DOHH2 (cell line): ENCODE results near the gene USP12.

Source experiments
- H3F3A ChIP-seq: fragments of 200-600 bp; sonication (generic), shearing (Covaris generic); 2 replicates; pipeline ENCODE4 v1.6.0; 2016; ENCODE audit warnings: antibody characterized with exemption, mild to moderate bottlenecking; ENCODE audit not compliant: control insufficient read depth, insufficient read depth
- H3K27ac ChIP-seq: fragments of 200-600 bp; sonication (generic); 2 replicates; pipeline ENCODE4 v1.5.1; 2014; ENCODE audit warnings: low read depth, mild to moderate bottlenecking, low read length, moderate library complexity
- H3K27me3 ChIP-seq: fragments of 200-600 bp; sonication (generic); 2 replicates; pipeline ENCODE4 v1.6.1; 2014; ENCODE audit warnings: mild to moderate bottlenecking, low read length, mixed read lengths; ENCODE audit not compliant: control insufficient read depth
- H3K36me3 ChIP-seq: fragments of 200-600 bp; sonication (generic); 2 replicates; pipeline ENCODE4 v1.6.1; 2014; ENCODE audit warnings: mild to moderate bottlenecking, low read length, moderate library complexity, mixed read lengths; ENCODE audit not compliant: control insufficient read depth
- H3K4me1 ChIP-seq: fragments of 200-600 bp; sonication (generic); 2 replicates; pipeline ENCODE4 v1.6.1; 2014; ENCODE audit warnings: mild to moderate bottlenecking, low read length, mixed read lengths; ENCODE audit not compliant: control insufficient read depth
- H3K4me2 ChIP-seq: fragments of 200-600 bp; sonication (generic); 2 replicates; pipeline ENCODE4 v1.6.0; 2014; ENCODE audit warnings: mild to moderate bottlenecking, low read length, moderate library complexity
- H3K4me3 ChIP-seq: fragments of 200-600 bp; sonication (generic); 2 replicates; pipeline ENCODE4 v1.5.1; 2014; ENCODE audit warnings: mild to moderate bottlenecking, low read length, mixed read lengths
- H3K79me2 ChIP-seq: fragments of 200-600 bp; sonication (generic); 2 replicates; pipeline ENCODE4 v1.6.1; 2014; ENCODE audit warnings: mild to moderate bottlenecking, low read length, mixed read lengths; ENCODE audit not compliant: control insufficient read depth
- H3K9me2 ChIP-seq: fragments of 200-600 bp; sonication (generic); replicated peaks from 2 replicates; pipeline ENCODE4 v1.6.1; 2014; ENCODE audit warnings: mild to moderate bottlenecking, low read length, mixed read lengths; ENCODE audit not compliant: control insufficient read depth
- H3K9me3 ChIP-seq: fragments of 200-600 bp; sonication (generic); 2 replicates; pipeline ENCODE4 v1.6.1; 2014; ENCODE audit warnings: antibody characterized with exemption, low read length, mixed read lengths; ENCODE audit not compliant: control insufficient read depth, insufficient read depth
- H4K20me1 ChIP-seq: fragments of 200-600 bp; sonication (generic); 2 replicates; pipeline ENCODE4 v1.6.0; 2014; ENCODE audit warnings: low read depth, mild to moderate bottlenecking, antibody characterized with exemption, low read length, moderate library complexity; ENCODE audit not compliant: control insufficient read depth, insufficient read depth
- EZH2phosphoT487 ChIP-seq: fragments of 200-600 bp; sonication (generic); IDR thresholded peaks from 2 replicates; pipeline ENCODE4 v1.6.1; 2017; ENCODE audit warnings: borderline replicate concordance, mild to moderate bottlenecking, antibody characterized with exemption, low read length, moderate library complexity, mixed read lengths
- TF ChIP-seq, protein P1 (sequence below): fragments of 200-600 bp; sonication (generic); IDR thresholded peaks from one replicate; pipeline ENCODE4 v1.5.1; 2014; ENCODE audit warnings: antibody characterized with exemption, mild to moderate bottlenecking, low read depth, low read length; ENCODE audit not compliant: poor library complexity, severe bottlenecking

USP12 gene

DNA sequence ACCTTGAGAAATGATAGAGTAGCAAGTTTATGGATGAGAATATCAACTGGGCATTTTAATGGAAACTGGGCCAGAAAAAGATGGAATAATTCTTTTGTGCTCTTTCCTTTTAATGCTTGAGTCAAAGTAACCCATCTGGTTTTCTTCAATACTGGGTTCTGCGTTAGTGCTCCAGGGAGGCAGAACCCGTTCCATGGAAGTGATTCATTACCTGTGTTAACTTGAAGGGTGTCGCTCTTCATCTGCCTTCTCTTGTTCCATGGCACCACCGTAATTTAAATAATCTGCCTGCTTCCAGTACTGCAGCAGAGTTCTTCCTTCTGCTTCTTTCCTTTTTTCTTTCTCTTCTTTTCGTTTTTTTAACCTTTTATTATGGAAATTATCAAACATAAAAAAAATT lies 14.7 kb upstream of the USP12 start:
- Histone ChIP-seq H3K4me3 (no peak overlapping the region), H3K4me1 (no peaks in the 10 kb centered on the region), H4K20me1 (no peaks in the 10 kb centered on the region), H3K9me2 (no peaks in the 10 kb centered on the region), H3K4me2 (no peak overlapping the region), H3K27ac (no peak overlapping the region), H3K79me2 (no peaks in the 10 kb centered on the region), H3F3A (no peaks in the 10 kb centered on the region), H3K27me3 (no peaks in the 10 kb centered on the region), H3K9me3 (no peaks in the 10 kb centered on the region), H3K36me3 (no peaks in the 10 kb centered on the region)
- TF ChIP-seq, protein P1, sequence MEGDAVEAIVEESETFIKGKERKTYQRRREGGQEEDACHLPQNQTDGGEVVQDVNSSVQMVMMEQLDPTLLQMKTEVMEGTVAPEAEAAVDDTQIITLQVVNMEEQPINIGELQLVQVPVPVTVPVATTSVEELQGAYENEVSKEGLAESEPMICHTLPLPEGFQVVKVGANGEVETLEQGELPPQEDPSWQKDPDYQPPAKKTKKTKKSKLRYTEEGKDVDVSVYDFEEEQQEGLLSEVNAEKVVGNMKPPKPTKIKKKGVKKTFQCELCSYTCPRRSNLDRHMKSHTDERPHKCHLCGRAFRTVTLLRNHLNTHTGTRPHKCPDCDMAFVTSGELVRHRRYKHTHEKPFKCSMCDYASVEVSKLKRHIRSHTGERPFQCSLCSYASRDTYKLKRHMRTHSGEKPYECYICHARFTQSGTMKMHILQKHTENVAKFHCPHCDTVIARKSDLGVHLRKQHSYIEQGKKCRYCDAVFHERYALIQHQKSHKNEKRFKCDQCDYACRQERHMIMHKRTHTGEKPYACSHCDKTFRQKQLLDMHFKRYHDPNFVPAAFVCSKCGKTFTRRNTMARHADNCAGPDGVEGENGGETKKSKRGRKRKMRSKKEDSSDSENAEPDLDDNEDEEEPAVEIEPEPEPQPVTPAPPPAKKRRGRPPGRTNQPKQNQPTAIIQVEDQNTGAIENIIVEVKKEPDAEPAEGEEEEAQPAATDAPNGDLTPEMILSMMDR: no peak
- no peak for TF ChIP-seq EZH2phosphoT487

DNA sequence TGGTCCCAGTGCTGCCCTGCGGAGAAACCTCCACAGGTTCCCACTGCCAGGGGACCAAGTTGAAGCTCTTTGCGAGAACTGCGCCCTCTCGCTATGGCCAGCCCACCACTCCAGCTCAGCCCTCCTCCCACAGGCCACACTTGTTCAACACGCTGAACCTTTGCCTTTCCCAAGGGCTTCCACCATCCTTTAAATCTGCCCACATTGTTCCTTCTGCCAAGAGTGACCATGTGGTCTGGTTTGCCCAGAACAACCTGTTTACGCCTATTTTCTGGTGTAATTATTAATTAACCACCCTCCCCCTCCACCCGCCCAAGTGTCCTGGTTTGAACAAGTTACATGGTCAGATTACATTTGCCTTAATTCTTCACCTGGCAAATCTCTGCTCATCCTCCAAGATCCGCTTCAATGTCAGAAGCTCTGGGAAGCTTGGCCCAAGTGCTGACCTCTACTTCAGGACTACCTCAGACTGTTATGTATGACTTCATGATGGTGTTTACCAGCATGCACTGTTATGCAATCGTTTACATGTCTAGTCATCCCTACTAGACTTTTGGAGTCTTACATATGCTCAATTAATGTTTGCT lies 12.0 kb upstream of the USP12 start:
- H3K27ac ChIP-seq: no peak overlapping the region
- no peaks in the 10 kb centered on the region for H3K4me1 ChIP-seq
- H3F3A ChIP-seq: no peaks in the 10 kb centered on the region
- H3K36me3 ChIP-seq: no peaks in the 10 kb centered on the region
- no peaks in the 10 kb centered on the region for H3K79me2 ChIP-seq
- H3K9me2 ChIP-seq: no peaks in the 10 kb centered on the region
- no peak overlapping the region for H3K4me2 ChIP-seq
- no peaks in the 10 kb centered on the region for H3K27me3 ChIP-seq
- no peak overlapping the region for H3K4me3 ChIP-seq
- TF ChIP-seq, protein P1: no peak
- no peak for TF ChIP-seq EZH2phosphoT487
- H4K20me1 ChIP-seq: no peaks in the 10 kb centered on the region
- no peaks in the 10 kb centered on the region for H3K9me3 ChIP-seq

DNA sequence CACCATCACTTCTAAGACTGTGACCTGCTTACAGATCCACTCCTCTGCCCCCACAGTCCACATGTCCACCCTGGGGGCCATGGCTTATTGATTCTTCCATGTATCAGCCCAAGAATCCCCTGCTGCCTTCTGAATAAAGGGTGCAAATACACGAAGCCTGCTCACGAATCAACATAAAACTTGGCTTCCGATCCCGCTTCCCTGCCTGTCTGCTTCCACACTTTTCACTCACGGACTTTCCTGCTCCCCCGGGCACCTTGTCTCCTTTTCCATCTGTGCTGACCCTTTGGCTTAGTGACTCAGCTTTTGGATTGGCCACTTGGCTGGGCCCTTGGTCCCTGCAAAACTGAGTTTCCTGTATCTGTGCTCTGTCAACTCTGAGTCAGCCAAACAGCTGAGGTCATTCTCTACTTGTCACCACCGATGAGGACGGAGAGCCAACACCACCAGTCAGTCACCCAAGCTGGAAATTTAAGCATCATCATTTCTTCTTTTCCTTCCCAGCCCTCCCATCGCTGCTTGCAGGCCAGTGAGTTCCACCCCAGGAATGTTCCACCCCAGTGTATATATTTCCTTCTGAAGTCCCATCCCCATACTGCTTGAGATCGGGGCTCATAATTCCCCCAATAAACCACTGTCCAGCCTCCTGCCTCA lies 11.4 kb upstream of the USP12 start:
- no peak overlapping the region for H3K4me2 ChIP-seq
- H4K20me1 ChIP-seq: no peaks in the 10 kb centered on the region
- peaks cover 3% of the 10 kb centered on the region; the same call in 1 of the 2 replicates for H3F3A ChIP-seq
- no peaks in the 10 kb centered on the region for H3K9me2 ChIP-seq
- H3K9me3 ChIP-seq: no peaks in the 10 kb centered on the region
- peaks cover 5% of the 10 kb centered on the region for H3K4me1 ChIP-seq
- no peaks in the 10 kb centered on the region for H3K79me2 ChIP-seq
- TF ChIP-seq, protein P1: no peak
- TF ChIP-seq EZH2phosphoT487: no peak
- no peaks in the 10 kb centered on the region for H3K36me3 ChIP-seq
- no peaks in the 10 kb centered on the region for H3K27me3 ChIP-seq
- H3K4me3 ChIP-seq: no peak overlapping the region
- H3K27ac ChIP-seq: no peak overlapping the region
